PC-9 (cell line): Measurements from ENCODE around the gene ELAVL1. TPM values are rescaled to one million over a fixed set of nuclear protein-coding genes. Genes with fewer than 3 reads are reported as not detected.

ENCODE experiments used
- BruUV-seq: library from RNA; stranded (reverse); fragments of 400-500 nt; replicated peaks from 2 replicates; lab custom pipeline; 2021; lab: Mats Ljungman, UMichigan
- CTCF ChIA-PET: fragments of 300-600 bp; sonication (Branson Sonifier 250); formaldehyde crosslinking; loops from one replicate; lab custom pipeline; 2022; ENCODE audit warnings: antibody characterized with exemption; lab: Charles Lee
- POLR2A ChIA-PET: fragments of 300-600 bp; sonication (Branson Sonifier 250); formaldehyde crosslinking; loops from one replicate; lab custom pipeline; 2022; ENCODE audit warnings: antibody characterized with exemption; ENCODE audit not compliant: unreplicated experiment; lab: Charles Lee
- DNase-seq, 2 experiments: peaks; one replicate each; pipeline versions ENCODE4 v3.0.0 to v3.0.0-alpha.2; 2015 to 2022; ENCODE audit warnings: mixed read lengths in 1 of 2
- H2AFZ ChIP-seq: fragments of 200-600 bp; sonication (generic); 2 replicates; pipeline ENCODE4 v1.8.1; 2017; ENCODE audit warnings: antibody characterized with exemption
- H3F3A ChIP-seq: fragments of 200-600 bp; sonication (generic); 2 replicates; pipeline ENCODE4 v1.8.1; 2017; ENCODE audit warnings: antibody characterized with exemption, mild to moderate bottlenecking, low read depth; ENCODE audit not compliant: insufficient read depth
- H3K27ac ChIP-seq: fragments of 200-600 bp; sonication (generic); 2 replicates; pipeline ENCODE4 v1.6.1; 2016; ENCODE audit warnings: mixed run types
- H3K27me3 ChIP-seq: fragments of 200-600 bp; sonication (generic); 2 replicates; pipeline ENCODE4 v1.6.1; 2016; ENCODE audit warnings: low read depth, mixed run types; ENCODE audit not compliant: insufficient read depth
- H3K36me3 ChIP-seq: fragments of 200-600 bp; sonication (generic); 2 replicates; pipeline ENCODE4 v1.6.1; 2016; ENCODE audit warnings: low read depth, mixed run types
- H3K4me1 ChIP-seq: fragments of 200-600 bp; sonication (generic); replicated peaks from 2 replicates; pipeline ENCODE4 v1.6.1; 2016; ENCODE audit warnings: mixed run types; ENCODE audit not compliant: insufficient read depth
- H3K4me2 ChIP-seq: fragments of 200-600 bp; sonication (generic); 2 replicates; pipeline ENCODE4 v1.6.1; 2017; ENCODE audit warnings: mixed run types
- H3K4me3 ChIP-seq: fragments of 200-600 bp; sonication (generic); 2 replicates; pipeline ENCODE4 v1.6.1; 2016; ENCODE audit warnings: mixed run types
- H3K79me2 ChIP-seq: fragments of 200-600 bp; sonication (generic); 2 replicates; pipeline ENCODE4 v1.6.1; 2017; ENCODE audit warnings: low read depth, mixed run types
- H3K9me2 ChIP-seq: fragments of 200-600 bp; sonication (generic); 2 replicates; pipeline ENCODE4 v1.8.1; 2017; ENCODE audit warnings: mild to moderate bottlenecking; ENCODE audit not compliant: insufficient read depth
- H3K9me3 ChIP-seq: fragments of 200-600 bp; sonication (generic); 2 replicates; pipeline ENCODE4 v1.8.1; 2016; ENCODE audit warnings: low read depth; ENCODE audit not compliant: insufficient read depth
- H4K20me1 ChIP-seq: fragments of 200-600 bp; sonication (generic); 2 replicates; pipeline ENCODE4 v1.8.1; 2017; ENCODE audit not compliant: insufficient read depth
- CTCF ChIP-seq: fragments of 200-600 bp; sonication (generic); conservative IDR thresholded peaks from 2 replicates; pipeline ENCODE4 v1.6.1; 2017; ENCODE audit warnings: mixed run types, antibody characterized with exemption, mild to moderate bottlenecking, moderate library complexity
- EZH2 ChIP-seq: fragments of 200-600 bp; sonication (generic); IDR thresholded peaks from 2 replicates; pipeline ENCODE4 v1.8.0; 2017; ENCODE audit warnings: antibody characterized with exemption, low read depth
- intact Hi-C: fragments of 100-400 bp; cut with micrococcal nuclease; formaldehyde crosslinking; loops from one replicate; pipeline ENCODE4 v1.10.0; 2022; ENCODE audit not compliant: unreplicated experiment
- total RNA-seq: library from RNA; stranded (reverse); gene quantifications from 2 replicates; pipeline ENCODE4 v1.2.3, GENCODE V29; 2021

Gene ELAVL1
- total RNA-seq, 1 experiment from 2014 or later = 108 TPM

GRCh38 chr19:7975037-7975436, 30.4 kb downstream of the ELAVL1 start:
- H3K4me1 ChIP-seq = no peaks in the 10 kb centered on the region
- H3K9me3 ChIP-seq = no peaks in the 10 kb centered on the region
- ChIA-PET CTCF (interaction anchor here (0.6 kb wide), 1 partner anchor 191 kb away, joined by 7 read pairs; no protein-coding TSS in a partner anchor), POLR2A (no interaction called here)
- H3K36me3 ChIP-seq = 0 out of 2 replicates have a peak, but pooled peaks cover 5% of the 10 kb centered on the region
- H4K20me1 ChIP-seq = peaks cover 57% of the 10 kb centered on the region
- no peak overlapping the region for H3K4me3 ChIP-seq
- BruUV-seq = no TSS peak
- peaks cover 6% of the 10 kb centered on the region for H3F3A ChIP-seq
- TF ChIP-seq EZH2 = no peak
- TF ChIP-seq CTCF = no peak
- H3K27me3 ChIP-seq = no peaks in the 10 kb centered on the region
- no peak for DNase-seq
- no peak overlapping the region for H3K4me2 ChIP-seq
- H3K79me2 ChIP-seq = no peaks in the 10 kb centered on the region; the same call in 1 of the 2 replicates
- intact Hi-C loops = no loop called here
- no peaks in the 10 kb centered on the region for H3K9me2 ChIP-seq
- no peak overlapping the region for H2AFZ ChIP-seq
- H3K27ac ChIP-seq = no peak overlapping the region

- no peaks in the 10 kb centered on the region for H3K9me3 ChIP-seq
- no peak overlapping the region for H3K27ac ChIP-seq
- no peaks in the 10 kb centered on the region for H3K9me2 ChIP-seq
- no peak for TF ChIP-seq CTCF
- no peak for TF ChIP-seq EZH2
- BruUV-seq = no TSS peak
- H3K4me3 ChIP-seq = no peak overlapping the region
- intact Hi-C loops = no loop called here
- no peak overlapping the region for H2AFZ ChIP-seq
- no peak overlapping the region for H3K4me2 ChIP-seq
- peaks cover 6% of the 10 kb centered on the region for H3F3A ChIP-seq
- H4K20me1 ChIP-seq = peaks cover 57% of the 10 kb centered on the region
- ChIA-PET CTCF (no interaction called here), POLR2A (no interaction called here)
- DNase-seq = no peak
- H3K79me2 ChIP-seq = no peaks in the 10 kb centered on the region; the same call in 1 of the 2 replicates
- H3K4me1 ChIP-seq = no peaks in the 10 kb centered on the region
- peaks cover 10% of the 10 kb centered on the region; the same call in 1 of the 2 replicates for H3K36me3 ChIP-seq
- no peaks in the 10 kb centered on the region for H3K27me3 ChIP-seq
Measured at GRCh38 chr19:7973883-7974282, 31.6 kb downstream of the ELAVL1 start.

GRCh38 chr19:7971553-7972520, 33.6 kb downstream of the ELAVL1 start:
- H3K36me3 ChIP-seq = peaks cover 6% of the 10 kb centered on the region; the same call in 1 of the 2 replicates

More at GRCh38 chr19:7971553-7972520, 33.6 kb downstream of the ELAVL1 start:
- Histone ChIP-seq H3K79me2 (no peaks in the 10 kb centered on the region), H2AFZ (no peak overlapping the region), H3K4me3 (no peak overlapping the region), H3K27ac (no peak overlapping the region), H3F3A (peaks cover 8% of the 10 kb centered on the region), H4K20me1 (peaks cover 39% of the 10 kb centered on the region), H3K9me3 (no peaks in the 10 kb centered on the region), H3K9me2 (no peaks in the 10 kb centered on the region), H3K4me1 (no peaks in the 10 kb centered on the region), H3K4me2 (no peak overlapping the region), H3K27me3 (no peaks in the 10 kb centered on the region)
- no peak for DNase-seq
- no TSS peak for BruUV-seq
- TF ChIP-seq CTCF (no peak), EZH2 (no peak)
- POLR2A ChIA-PET = no interaction called here
- intact Hi-C loops = no loop called here
- CTCF ChIA-PET = no interaction called here
